ENCODE measurements around the gene CCDC149. TPM values are rescaled to one million over a fixed set of nuclear protein-coding genes. Genes with fewer than 3 reads are reported as not detected.

The CCDC149 gene
- total and polyA plus RNA-seq, 8 donors = 14.3 to 25.3 (median 20.3) TPM

- ATAC-seq = no peak
- intact Hi-C loops (cut with DNase I) = no loop called here
- Histone ChIP-seq H3K36me3 (peaks cover 0 to 18% (median 0%) of the 10 kb centered on the region in 3 donors), H3K27ac (no peak overlapping the region), H3K4me1 (no peaks in the 10 kb centered on the region), H3K4me3 (no peak overlapping the region), H3K9me3 (no peaks in the 10 kb centered on the region), H3K27me3 (no peaks in the 10 kb centered on the region)
- no peak for FAIRE-seq
- no peak for DNase-seq
- no peak for TF ChIP-seq CTCF (IDR thresholded peaks at IDR 0.05)
- 82 to 88% methylated on average over 2 of the region's 2 CpGs for WGBS, 2 donors
Measured at GRCh38 chr4:24872720-24873119, 40.1 kb downstream of the CCDC149 start.

- intact Hi-C loops (cut with DNase I) = no loop called here
- Histone ChIP-seq H3K36me3 (peaks cover 0 to 18% (median 0%) of the 10 kb centered on the region in 3 donors), H3K27me3 (no peaks in the 10 kb centered on the region), H3K4me3 (no peak overlapping the region), H3K4me1 (no peaks in the 10 kb centered on the region), H3K27ac (no peak overlapping the region), H3K9me3 (no peaks in the 10 kb centered on the region)
- no peak for ATAC-seq
- WGBS, 2 donors = 90 to 93% methylated on average over 3 of the region's 3 CpGs
- no peak for DNase-seq
- FAIRE-seq = no peak
- TF ChIP-seq CTCF (IDR thresholded peaks at IDR 0.05) = no peak
Measured at GRCh38 chr4:24871210-24871609, 41.6 kb downstream of the CCDC149 start.

GRCh38 chr4:24867766-24868296, 45.0 kb downstream of the CCDC149 start:
- Histone ChIP-seq H3K9me3 (peaks cover 0 to 4% (median 0%) of the 10 kb centered on the region in 4 donors), H3K27ac (no peak overlapping the region), H3K36me3 (peaks cover 0 to 18% (median 0%) of the 10 kb centered on the region in 3 donors), H3K27me3 (no peaks in the 10 kb centered on the region), H3K4me1 (no peaks in the 10 kb centered on the region), H3K4me3 (no peak overlapping the region)
- FAIRE-seq (no peak), ATAC-seq (no peak), DNase-seq (no peak)
- 93 to 94% methylated on average over 9 of the region's 9 CpGs for WGBS, 2 donors
- TF ChIP-seq CTCF (IDR thresholded peaks at IDR 0.05) = no peak
- intact Hi-C loops (cut with DNase I) = no loop called here

- intact Hi-C loops (cut with DNase I) = no loop called here
- Histone ChIP-seq H3K9me3 (peaks cover 0 to 4% (median 0%) of the 10 kb centered on the region in 4 donors), H3K4me1 (no peaks in the 10 kb centered on the region), H3K4me3 (no peak overlapping the region), H3K27me3 (no peaks in the 10 kb centered on the region), H3K36me3 (peaks cover 0 to 18% (median 0%) of the 10 kb centered on the region in 3 donors), H3K27ac (no peak overlapping the region)
- TF ChIP-seq CTCF (IDR thresholded peaks at IDR 0.05) = no peak
- DNase-seq (no peak), ATAC-seq (no peak), FAIRE-seq (no peak)
- 99 to 100% methylated on average over 1 of the region's 1 CpG for WGBS, 2 donors
Measured at GRCh38 chr4:24867251-24867650, 45.6 kb downstream of the CCDC149 start.

DNA sequence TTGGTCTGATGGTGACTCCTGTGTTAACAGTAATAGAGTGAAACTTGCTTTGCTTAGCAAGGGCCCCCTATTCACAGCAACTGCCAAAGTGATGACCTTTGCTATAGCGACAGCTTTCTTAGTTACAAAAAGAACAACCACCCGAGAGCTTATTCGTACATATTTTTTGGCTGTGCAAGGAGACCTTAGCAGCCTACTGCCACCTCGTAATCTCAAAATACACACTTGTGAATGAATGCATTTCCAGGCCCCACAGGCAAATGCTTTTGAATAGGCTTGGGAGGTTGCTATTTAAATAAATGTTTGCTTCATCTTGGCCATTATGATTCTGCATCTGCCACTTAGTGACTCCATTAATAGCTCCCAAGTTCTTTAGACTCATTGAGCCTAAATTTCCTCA, 47.4 kb downstream of the CCDC149 start:
- 97 to 99% methylated on average over 4 of the region's 4 CpGs for WGBS, 2 donors
- DNase-seq = no peak
- FAIRE-seq = no peak
- intact Hi-C loops (cut with DNase I) = no loop called here
- no peak overlapping the region for H3K4me3 ChIP-seq
- H3K4me1 ChIP-seq = no peaks in the 10 kb centered on the region
- H3K27ac ChIP-seq = no peak overlapping the region
- H3K27me3 ChIP-seq = no peaks in the 10 kb centered on the region
- peaks cover 0 to 18% (median 0%) of the 10 kb centered on the region in 3 donors for H3K36me3 ChIP-seq
- H3K9me3 ChIP-seq = peaks cover 0 to 4% (median 0%) of the 10 kb centered on the region in 4 donors
- no peak for TF ChIP-seq CTCF (IDR thresholded peaks at IDR 0.05)
- no peak for ATAC-seq

Data from pancreas (tissue), 10 donors.